ENCODE measurements around the gene LIN7C.
"Not testable (repeated sequence)": the region's sequence is repeated elsewhere in the genome, so short reads cannot be mapped to it uniquely, and the experiment has no call there.

Gene LIN7C, protein sequence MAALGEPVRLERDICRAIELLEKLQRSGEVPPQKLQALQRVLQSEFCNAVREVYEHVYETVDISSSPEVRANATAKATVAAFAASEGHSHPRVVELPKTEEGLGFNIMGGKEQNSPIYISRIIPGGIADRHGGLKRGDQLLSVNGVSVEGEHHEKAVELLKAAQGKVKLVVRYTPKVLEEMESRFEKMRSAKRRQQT

DNA sequence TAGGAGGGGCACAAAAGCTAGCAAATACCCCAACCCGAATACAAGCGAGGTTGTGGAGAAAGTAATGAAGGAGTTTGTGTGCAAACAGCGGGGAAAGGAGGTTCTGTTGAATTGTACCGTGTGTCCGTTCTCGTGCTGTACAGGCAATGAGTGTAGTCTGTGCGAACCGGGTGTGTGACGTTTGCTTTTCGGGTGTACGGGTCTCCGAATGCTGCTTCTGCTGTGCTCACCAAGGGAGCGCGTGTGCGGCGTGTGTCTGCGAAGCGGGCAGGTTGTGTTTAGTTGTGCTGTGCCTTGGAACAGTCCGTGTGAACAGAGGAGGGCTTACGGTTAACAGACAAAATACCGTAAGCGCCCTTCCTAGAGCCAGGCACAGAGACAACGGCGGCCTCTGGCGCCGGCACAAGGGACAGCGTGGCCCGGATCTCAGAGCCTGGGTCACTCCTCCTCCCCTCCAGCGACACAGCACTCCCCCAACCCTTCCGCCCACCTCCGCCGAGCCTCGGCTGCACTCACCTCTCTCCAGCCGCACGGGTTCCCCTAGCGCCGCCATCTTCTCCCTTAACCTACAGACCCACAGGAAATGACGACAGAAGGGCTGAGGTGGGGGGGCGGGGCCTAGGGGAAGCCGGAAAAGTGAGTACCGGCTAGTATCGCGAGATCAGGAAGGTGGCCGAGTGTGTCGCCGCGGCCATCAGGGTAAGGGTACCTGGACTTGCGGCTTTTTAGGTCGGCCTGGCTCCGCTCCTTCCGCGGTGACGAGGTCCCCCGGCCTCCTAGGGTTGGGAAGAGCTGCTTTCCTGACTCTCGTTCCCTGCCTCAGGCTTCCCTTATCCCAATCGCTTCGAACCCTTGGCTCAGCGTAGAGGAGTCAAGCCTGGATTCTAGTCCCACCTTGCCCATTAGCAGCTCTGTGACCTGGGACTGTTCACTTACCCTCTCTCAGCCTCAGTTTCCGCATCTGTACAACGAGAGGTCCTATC, at the start of gene LIN7C:
Gene LIN7C (minus strand): TSS at position 570 of the 983 bp plus-strand sequence. CDS start 17 bp downstream, at position 553.
- DNase-seq (ENCODE audit: low spot score): peak; percentile 96

DNA sequence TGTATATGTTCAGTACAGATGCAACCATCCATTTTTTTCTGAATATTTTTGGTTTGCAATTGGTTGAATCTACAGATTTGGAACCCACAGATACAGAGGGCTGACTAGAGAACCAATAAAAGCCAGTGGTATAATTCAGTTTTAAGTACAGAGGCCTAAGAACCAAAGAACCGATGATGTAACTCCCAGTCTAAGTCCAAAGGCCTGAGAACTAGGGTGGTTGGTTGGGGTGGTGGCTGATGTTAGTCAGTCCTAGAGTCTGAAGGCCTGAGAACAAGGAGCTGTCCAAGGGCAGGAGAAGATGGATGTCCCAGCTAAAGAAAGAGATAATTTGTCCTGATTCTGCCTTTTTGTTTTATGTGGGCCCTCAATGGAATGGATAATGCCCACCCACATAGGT, 48.7 kb upstream of the LIN7C start:
- no peak for DNase-seq (ENCODE audit: low spot score)

GRCh38 chr11:27553186-27553585, 46.6 kb upstream of the LIN7C start:
- no peak for DNase-seq (ENCODE audit: low spot score)

DNA sequence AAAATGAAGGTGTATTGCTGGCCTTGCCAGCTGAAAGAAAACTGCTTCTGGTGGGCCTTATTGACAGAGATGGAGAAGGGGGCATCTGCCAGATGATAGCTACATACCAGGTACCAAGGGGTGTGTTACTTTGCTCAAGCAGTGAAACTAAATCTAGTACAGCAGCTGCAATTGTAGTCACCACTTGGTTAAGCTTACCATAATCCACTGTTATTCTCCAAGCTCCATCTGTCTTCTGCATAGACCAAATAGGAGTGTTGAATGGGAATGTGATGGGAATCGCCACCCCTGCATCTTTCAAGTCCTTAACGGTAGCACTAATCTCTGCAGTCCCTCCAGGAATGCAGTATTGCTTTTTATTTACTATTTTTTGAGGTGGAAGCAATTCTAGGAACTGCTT, 45.8 kb upstream of the LIN7C start:
- DNase-seq (ENCODE audit: low spot score): no peak

DNA sequence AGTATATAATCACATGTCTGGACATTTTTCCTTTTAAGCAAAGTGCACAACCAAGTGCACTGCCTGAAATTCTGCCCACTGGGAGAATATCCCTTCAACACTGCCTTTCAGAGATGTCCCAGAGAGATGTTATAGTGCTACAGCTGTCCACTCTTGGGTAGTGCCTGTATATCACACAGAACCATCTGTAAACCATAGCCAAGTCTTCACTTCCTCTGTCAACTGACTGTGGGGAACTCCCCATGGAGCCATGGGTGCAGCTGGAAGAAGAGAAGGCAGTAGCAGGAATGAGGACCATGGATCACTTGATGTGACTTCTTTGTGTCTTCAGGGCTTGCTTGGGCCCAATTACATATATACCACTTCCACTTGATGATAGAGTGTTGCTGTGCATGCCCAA, 44.6 kb upstream of the LIN7C start:
- DNase-seq (ENCODE audit: low spot score): no peak

DNA sequence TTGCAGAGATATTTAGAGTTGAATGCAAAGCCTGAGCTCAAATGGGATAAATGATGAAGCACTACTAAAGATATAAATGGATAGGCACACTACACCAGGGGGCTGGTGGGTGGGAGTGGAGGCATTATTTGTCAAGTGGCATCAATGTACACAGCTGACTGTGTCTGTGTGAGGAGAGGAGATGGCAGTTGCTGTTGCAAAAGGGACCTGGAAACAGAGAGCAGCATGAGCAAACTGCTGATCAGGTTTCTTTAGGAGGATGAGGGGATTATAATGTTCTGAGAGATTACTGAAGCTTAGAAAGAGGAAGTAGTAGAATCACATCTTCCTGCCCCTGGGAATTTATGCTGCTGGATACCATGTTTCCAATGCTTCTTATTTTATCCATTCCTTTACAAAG, 39.4 kb upstream of the LIN7C start:
- no peak for DNase-seq (ENCODE audit: low spot score)

DNA sequence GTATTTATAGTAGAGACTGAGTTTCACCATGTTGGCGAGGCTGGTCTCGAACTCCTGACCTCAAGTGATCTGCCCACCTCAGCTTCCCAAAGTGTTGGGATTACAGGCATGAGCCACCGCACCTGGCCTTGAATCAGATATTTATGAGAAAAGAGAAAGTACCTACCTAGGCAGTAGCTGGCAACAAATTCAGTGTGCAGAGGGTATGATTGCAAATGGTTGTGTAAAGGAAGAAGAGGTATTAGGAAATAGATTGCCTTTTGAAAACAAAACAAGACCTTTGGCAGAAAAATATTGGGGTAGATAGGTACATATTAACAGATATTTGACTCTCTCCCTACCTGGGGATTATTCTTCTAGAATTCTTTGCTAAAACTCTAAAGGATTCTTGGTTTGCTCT, 38.5 kb upstream of the LIN7C start:
- no peak for DNase-seq (ENCODE audit: low spot score)

- DNase-seq (ENCODE audit: low spot score): no peak
Observed at GRCh38 chr11:27541790-27542189, 35.2 kb upstream of the LIN7C start.

DNA sequence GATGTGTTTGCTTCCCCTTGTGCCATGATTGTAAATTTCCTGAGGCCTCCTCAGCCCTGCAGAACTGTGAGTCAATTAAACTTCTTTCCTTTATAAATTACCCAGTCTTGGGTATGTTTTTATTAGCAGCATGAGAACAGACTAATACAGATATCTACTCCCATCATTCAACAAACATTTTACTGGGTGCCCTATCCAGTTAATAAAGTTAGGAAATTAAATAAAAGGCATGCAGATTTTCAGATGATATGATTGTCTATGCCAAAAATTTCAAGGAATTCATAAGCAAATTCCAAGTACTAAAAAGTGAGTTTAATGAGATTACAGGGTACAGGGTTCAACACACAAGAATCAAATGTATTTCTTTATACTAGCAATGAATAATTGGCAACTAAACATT, 33.5 kb upstream of the LIN7C start:
- DNase-seq (ENCODE audit: low spot score): no peak

GRCh38 chr11:27535103-27535502, 28.5 kb upstream of the LIN7C start:
- DNase-seq (ENCODE audit: low spot score): no peak

- DNase-seq (ENCODE audit: low spot score): no peak
Observed at GRCh38 chr11:27532652-27533325, 26.2 kb upstream of the LIN7C start.

DNA sequence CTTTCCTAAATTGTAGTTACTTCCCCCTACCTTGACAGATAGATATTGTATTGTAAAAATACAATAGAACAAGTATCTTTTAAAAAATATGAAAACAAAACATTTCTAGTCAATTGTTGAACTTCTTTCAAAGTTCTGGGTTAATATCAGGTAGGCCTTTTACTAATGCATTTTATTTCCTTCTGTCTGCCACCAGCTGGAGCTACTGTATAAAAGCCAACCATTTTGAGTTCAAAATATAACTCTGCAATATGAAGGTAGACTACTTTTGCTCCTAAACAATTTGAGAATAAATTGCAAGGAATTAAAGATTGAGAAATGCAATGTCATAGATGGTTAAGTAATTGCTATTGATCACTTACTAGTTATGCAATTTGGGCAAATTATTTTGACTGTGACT, 22.1 kb upstream of the LIN7C start:
- DNase-seq (ENCODE audit: low spot score): no peak

GRCh38 chr11:27526535-27526934, 20.0 kb upstream of the LIN7C start:
- DNase-seq (ENCODE audit: low spot score): no peak

DNA sequence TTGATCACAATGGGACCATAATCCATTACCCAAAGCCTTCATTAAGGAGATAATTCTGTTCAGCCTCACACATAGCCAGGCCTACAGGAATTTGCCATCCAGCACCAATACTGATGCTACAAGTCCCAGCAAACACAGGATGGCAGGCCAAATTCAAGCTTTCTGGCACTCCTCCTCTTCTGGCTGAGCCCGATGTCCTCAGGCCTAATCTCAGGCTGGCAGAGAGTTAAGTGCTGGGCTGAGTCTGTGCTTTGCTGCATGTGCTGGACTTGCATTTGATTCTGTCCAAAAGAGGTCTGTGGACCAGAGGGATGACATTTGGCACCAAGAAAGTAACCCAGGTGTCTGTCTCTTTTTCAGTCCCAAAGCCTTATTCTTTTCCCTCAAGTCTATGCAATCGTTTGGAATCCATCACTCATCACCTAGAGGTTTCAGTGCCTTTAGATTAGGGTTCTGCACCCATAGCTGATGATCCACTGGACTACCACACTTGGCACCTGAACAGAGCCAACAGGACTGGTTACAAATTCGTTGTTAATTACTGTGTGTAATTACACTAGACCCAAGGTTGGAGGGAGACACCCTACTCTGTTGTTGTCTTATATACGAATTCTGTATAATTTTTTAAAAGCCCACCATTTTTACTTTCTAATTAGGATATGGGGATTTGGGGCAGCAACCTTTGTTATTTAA, 19.4 kb upstream of the LIN7C start:
- DNase-seq (ENCODE audit: low spot score): no peak

DNA sequence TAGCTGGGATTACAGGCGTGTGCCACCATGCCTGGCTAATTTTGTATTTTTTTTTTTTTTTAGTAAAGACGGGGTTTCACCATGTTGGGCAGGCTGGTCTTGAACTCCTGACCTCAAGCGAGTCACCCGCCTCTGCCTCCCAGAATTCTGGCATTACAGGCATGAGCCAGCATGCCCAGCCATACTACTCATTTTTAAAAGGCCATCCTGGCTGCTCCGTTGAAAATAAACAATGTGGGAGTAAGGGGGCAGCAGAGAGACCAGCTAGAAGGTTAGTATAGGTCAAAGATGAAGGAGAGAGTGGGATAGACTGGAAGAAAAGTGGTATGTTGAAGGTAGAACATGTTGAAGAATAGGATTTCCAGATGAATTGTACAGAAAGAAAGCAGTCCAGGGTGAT, 17.6 kb upstream of the LIN7C start:
- no peak for DNase-seq (ENCODE audit: low spot score)

DNA sequence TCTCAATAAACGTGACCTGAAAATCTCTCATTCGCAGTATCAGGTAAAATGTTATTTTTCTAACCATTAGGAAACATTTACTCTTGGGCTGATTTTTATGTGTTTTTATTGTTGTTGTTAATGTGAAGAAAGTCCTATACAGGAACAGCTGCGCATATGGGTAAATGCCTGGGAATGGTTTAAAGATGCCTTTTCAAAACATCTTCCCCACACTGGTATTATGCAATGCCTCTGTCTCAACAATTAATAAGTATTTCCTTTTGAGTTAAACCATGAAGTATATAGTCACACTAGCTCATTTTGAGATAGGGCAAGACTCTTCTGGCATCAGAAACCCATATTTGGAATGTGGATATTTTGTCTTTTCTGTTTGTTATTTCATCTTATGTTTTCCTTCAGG, 13.7 kb upstream of the LIN7C start:
- no peak for DNase-seq (ENCODE audit: low spot score)

DNA sequence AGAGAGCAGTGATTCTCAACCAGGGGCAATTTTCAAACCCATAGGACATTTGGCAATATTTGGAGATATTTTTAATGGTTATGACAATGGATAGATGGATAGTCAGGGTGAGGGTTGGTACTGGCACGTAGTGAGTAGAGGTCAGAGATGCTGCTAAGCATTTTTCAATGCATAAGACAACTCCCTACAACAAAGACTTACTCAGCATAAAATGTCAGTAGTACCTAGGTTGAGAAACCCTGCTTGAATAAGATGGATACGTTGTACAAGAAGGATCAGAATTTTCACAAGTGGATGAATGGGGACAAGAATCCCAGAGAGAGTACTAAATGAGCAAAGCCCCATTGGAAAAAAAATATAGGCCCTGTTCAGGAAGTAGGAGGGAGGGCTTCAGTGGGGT, 11.9 kb upstream of the LIN7C start:
- no peak for DNase-seq (ENCODE audit: low spot score)

GRCh38 chr11:27517490-27517889, 10.9 kb upstream of the LIN7C start:
- DNase-seq (ENCODE audit: low spot score): not testable (repeated sequence)

DNA sequence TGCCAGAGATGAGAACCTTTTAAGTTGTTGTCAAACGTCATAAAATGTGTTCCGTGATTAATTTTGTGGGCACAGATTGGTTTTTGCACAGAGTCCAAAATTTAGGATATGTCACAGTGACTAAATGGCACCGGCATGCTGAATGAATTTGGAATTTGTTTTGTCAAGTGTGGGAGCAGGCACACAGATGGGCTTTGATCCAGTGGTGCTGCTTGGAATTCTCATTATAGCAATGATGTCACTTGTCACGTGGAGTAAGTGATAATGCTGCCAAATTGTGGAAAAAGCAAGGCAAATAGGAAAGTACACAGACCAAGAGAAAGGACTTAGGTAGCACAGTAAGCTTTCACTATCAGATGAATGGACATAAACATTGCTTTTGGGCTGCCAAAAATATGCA, 8.0 kb upstream of the LIN7C start:
- DNase-seq (ENCODE audit: low spot score): no peak

DNA sequence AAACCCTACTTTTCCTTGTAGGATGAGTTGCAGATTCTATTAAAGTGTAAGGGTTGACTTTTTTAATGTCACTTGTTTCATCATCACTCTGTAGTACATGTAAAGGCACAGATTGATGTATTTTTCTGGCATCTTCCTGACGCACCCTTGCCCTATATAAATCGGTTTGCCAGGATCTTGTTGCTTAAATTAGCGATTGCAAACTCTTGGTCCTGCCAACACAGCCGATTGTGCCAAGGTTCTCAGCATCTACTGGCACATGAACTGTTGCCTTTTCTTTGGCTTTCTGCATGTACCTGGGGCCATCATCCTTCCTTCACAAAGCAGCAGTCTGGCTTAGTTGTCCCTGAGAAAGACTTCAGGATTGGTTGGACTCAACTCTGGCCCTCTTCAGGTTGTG, 7.5 kb upstream of the LIN7C start:
- no peak for DNase-seq (ENCODE audit: low spot score)

DNA sequence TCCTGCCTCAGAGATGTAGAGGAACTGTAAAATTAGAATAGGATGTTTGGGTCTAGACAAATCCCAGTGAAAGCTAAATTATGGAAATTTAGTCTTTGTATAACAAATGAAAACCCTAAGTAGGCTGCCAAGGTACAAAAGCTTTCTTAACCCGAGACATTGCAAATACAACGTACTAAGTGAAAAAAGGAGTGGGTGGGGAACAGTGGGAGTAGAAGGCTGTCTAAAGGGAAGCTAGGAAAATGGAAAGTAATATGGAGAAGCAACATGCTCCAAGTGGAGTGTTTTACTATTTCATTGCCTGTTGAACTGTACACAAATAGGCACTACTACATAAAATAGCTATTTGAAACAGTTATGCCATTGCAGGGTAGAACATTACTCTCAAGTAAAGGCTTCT, 6.8 kb upstream of the LIN7C start:
- no peak for DNase-seq (ENCODE audit: low spot score)

DNA sequence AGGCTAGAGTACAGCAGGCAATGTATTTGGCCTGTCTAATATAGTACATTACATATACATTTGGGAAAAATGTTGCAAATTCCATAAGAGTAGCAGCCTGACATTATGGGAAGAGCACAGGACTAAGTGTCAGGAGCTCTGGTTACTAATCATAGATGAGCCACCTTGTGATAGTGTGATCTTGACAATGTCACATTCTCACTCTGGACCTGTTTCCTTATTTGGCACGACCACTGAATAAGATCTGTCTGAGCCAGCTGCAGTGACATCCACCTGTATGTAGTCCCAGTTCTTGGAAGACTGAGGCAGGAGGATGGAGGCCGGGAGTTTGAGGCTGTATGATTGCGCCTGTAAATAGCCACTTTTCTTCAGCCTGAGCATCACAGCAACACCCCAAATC, 5.7 kb upstream of the LIN7C start:
- DNase-seq (ENCODE audit: low spot score): no peak

Measured in LoVo (cell line).